Glomerular endothelial cell (primary cell): ENCODE results near the gene SLC41A2. TPM values are rescaled to one million over a fixed set of nuclear protein-coding genes. Genes with fewer than 3 reads are reported as not detected.

Source experiments
- DNase-seq: peaks from one replicate; pipeline ENCODE4 v3.0.0-alpha.2; 2011; ENCODE audit warnings: low read depth, low spot score; ENCODE audit errors: extremely low read depth
- total RNA-seq: library from RNA; depleted of rRNA; stranded (reverse); fragments of >200 nt; gene quantifications from 2 replicates; pipeline ENCODE4 v1.2.3, GENCODE V29; 2015

SLC41A2 gene
- total RNA-seq, 1 donor from 2014 or later, result 16.4 TPM

- no peak for DNase-seq
Measured at GRCh38 chr12:104930388-104931326, 27.4 kb downstream of the SLC41A2 start.

DNA sequence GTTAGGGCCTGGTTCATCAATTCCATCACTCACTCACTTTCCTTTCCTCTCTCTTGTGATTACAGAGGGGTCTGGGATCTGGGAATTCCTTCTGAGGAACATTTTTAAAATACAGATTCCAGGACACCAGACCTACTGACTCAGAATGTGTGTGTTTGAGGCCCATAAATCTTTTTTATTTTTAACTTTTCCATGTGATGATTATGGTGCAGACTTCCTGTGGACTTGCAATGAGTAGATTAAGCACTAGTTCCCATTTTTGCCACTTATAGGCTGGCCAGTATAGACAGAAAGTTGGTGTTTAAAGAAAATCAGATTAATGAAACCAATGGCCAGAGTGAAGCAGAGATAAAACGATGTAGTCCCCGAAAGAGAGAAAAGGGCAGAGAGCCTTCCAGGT lies 28.1 kb downstream of the SLC41A2 start:
- no peak for DNase-seq

DNA sequence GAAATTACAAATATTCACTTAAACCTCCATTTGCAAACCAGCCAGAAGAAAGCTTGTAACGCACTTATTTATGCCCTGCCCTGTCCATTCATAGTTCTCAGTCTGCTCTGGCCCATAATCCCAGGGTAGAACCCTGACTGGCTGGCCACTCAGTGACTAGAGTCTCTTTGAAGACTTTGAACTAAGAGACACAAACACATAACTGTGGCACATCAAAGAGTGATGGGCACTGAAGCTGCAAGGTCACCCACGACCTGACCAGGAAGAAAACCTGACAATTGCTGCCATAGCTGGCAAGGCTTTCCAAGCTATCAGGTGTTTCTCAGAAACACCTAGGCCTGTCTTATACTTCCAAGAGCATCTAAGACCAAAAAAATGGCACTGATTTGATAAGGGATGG lies 28.7 kb downstream of the SLC41A2 start:
- DNase-seq, result no peak

DNA sequence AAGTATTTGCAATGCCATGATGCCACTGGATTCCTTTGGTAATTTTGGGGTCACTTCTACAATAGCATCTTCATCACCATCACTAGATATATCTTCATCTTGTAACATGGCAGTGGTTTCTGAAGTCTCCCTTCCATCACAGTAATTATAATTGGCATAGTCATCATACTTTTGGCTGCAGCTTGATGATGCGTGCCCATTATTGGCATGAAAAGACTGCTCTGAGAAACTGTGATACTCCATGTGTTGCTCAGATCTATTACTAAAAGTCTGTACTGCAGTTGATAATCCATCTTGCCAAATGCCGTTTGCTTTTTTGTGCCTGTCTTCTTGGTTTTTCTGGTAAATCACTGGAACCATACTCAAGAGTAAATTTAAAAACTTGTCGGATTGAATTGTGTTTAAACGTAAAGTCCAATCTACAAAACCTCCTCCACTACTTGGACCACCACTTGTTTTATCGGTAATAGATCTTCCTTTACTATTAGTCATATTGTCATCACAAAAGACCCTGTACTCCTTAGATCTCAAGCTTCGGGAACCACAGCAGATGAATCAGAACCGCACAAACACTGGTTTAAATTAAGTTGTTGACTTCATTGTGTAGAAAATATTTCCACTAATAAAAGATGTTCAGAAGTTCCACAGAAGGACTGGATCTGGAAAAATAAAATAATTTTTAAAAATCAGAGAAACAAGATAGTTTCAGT lies 29.9 kb downstream of the SLC41A2 start:
- no peak for DNase-seq

DNA sequence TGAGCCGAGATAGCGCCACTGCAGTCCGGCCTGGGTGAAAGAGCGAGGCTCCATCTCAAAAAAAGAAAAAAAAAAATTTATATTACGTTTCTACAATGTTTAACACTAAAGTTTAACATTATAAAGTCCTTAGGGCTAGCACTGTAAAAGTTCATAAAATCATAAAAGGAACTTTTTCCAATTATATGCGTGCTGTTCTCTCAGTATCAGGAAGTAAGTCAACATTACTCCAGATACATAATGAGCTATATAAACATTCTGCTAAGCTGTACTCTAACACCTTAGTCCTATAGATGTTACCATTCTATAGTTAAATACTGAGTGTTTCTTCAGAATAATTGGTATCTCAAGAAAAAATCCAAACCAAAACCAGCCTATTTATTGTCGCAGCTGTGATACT lies 32.6 kb downstream of the SLC41A2 start:
- no peak for DNase-seq

DNA sequence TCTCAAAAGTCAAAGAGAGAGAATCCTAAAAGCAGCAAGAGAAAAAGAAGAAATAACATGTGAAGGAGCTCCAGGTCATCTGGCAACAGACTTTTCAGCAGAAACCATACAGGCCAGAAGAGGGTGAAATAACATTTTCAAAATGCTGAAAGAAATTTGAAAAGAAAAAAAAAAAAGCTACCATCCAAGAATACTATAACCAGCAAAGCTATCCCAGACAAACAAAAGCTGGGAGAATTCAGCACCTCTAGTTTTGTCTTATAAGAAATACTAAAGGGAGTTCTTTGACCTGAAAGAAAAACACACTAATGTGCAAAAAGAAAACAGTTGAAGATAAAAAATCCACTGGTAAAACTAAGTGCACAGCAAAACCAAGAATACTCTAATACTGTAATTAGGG lies 36.8 kb downstream of the SLC41A2 start:
- DNase-seq, result no peak

DNA sequence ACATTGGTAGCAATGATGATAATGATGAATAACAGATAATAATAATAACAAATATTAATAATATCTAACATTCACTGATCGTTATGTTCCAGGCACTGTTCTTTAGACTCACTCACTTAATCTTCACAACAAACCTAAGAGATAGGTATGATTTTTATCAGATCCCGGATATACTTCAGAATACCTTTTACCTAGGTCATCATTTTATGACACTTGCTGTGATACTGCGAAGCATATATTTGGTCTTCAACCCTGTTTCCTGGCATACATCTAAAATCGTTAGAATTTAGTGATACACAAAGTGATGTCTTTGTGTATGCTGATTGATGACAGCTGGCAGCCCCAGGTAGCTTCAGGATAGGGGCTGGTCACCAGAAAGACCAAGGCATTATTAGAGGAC lies 46.1 kb downstream of the SLC41A2 start:
- DNase-seq, result no peak

DNA sequence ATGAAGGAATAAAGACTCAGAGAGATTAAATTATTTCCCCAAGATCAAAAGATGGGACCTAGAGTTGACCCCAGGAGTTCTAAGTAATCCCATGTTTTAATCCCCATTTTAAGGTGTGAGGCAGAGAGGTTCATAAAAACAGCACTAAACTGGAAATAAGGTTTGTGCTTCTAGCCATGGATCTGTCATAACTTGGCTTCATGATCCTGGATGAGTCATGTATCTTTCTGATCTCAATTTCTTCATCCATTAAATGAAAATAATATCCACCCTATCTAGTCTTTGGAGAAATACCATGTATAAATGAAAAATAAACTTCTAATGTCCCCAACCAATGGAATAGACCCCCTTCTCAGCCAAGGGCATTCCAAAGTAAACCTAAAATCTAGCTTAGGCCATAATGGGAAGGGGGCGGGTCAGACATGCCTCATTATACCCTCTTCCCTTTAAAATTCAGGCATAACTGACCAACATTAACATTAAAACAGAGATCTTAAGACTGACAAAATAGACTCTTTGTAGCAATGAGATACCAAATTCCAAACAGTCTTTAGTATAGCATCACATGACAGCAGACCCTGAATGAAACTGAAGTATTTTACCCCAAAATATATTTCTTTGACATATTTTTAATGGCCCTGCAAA lies 47.8 kb downstream of the SLC41A2 start:
- DNase-seq, result no peak

- no peak for DNase-seq
Measured at GRCh38 chr12:104909761-104910160, 48.3 kb downstream of the SLC41A2 start.

Other genes with a start within 250 kb of the SLC41A2 start
- 2.3 TPM in 2 replicates for gene NOPCHAP1, start 28.0 kb upstream of the SLC41A2 start, total RNA-seq
- gene ALDH1L2, start 126.2 kb upstream of the SLC41A2 start, total RNA-seq, result 1.6 and 5.5 TPM in 2 replicates
- gene WASHC4, start 149.4 kb upstream of the SLC41A2 start, total RNA-seq, result 105 and 127 TPM in 2 replicates